Epithelial cell of proximal tubule (primary cell): Measurements from ENCODE around the gene ITSN1. TPM values are rescaled to one million over a fixed set of nuclear protein-coding genes. Genes with fewer than 3 reads are reported as not detected.

Source experiments
- DNase-seq: peaks from one replicate; pipeline ENCODE4 v3.0.0-alpha.2; 2011; ENCODE audit warnings: low read depth
- H3K4me3 ChIP-seq: 2 replicates; pipeline ENCODE4 v1.5.1; 2011; ENCODE audit warnings: low read depth, mild to moderate bottlenecking, low read length
- total RNA-seq: library from RNA; depleted of rRNA; stranded (reverse); fragments of >200 nt; gene quantifications from 2 replicates; pipeline ENCODE4 v1.2.3, GENCODE V29; 2015
- TF ChIP-seq, protein P1 (sequence below): conservative IDR thresholded peaks from 2 replicates; pipeline ENCODE4 v1.5.1; 2012; ENCODE audit warnings: low read depth, mild to moderate bottlenecking, low read length

The ITSN1 gene
- total RNA-seq, 1 donor from 2014 or later: 24.5 TPM

DNA sequence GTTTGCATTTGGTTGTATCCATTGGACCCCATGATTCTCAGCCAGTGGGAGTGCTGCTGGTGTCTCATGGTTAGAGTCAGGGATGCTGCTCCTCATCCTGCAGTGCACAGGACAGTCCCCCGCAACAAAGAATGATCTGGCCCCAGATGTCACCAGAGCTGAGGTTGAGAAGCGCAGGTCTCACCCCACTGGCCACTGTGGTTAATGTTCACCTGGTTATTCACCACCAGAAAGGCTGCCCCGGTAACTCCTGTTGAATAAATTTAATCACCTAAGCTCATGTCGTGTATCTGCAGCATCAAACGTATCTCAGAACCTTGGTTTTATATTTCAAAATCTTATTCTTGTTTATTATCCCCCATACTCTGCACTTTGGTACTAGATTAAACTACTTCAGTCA lies 197.5 kb downstream of the ITSN1 start:
- TF ChIP-seq, protein P1, sequence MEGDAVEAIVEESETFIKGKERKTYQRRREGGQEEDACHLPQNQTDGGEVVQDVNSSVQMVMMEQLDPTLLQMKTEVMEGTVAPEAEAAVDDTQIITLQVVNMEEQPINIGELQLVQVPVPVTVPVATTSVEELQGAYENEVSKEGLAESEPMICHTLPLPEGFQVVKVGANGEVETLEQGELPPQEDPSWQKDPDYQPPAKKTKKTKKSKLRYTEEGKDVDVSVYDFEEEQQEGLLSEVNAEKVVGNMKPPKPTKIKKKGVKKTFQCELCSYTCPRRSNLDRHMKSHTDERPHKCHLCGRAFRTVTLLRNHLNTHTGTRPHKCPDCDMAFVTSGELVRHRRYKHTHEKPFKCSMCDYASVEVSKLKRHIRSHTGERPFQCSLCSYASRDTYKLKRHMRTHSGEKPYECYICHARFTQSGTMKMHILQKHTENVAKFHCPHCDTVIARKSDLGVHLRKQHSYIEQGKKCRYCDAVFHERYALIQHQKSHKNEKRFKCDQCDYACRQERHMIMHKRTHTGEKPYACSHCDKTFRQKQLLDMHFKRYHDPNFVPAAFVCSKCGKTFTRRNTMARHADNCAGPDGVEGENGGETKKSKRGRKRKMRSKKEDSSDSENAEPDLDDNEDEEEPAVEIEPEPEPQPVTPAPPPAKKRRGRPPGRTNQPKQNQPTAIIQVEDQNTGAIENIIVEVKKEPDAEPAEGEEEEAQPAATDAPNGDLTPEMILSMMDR: no peak
- H3K4me3 ChIP-seq: no peak overlapping the region
- DNase-seq: no peak

DNA sequence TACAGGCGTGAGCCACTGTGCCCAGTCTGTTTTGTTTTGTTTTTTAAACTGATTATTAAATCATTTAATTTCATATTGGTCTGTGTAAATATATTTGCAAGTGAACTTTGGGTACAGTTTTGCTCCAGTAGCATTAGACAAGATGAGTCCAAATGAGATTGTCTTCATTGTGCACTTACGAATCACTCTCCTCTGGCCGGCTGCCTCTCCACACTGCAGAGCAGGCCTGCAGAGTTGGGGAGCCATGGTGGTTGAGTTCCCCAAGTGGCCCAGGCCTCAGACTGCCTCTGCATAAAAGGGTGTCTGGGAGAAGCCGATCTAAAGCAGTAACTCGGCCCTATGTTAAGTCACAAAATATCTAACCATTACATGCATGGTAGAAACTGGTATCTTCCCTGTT lies 198.5 kb downstream of the ITSN1 start:
- H3K4me3 ChIP-seq: no peak overlapping the region
- TF ChIP-seq, protein P1: no peak
- no peak for DNase-seq

DNA sequence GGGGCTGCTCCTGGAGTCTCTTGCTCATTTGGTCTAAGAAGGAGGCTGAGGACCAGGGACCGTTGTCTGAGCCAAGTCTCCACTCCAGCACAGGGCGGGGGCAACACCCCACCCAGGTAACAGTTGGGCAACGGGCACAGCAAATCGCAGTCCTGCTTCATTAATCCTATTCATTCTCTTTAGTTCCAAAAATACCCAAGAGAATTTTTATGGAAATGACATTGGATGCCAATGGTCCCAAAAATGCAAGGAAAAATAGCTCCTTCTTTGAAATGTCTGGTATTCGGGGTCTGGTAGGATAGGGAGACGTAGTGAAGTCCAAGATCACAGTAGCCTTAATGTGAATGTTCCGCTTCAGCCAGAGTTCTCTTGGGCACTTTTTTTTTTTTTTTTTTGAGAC lies 199.3 kb downstream of the ITSN1 start:
- TF ChIP-seq, protein P1: no peak
- no peak overlapping the region for H3K4me3 ChIP-seq
- no peak for DNase-seq

DNA sequence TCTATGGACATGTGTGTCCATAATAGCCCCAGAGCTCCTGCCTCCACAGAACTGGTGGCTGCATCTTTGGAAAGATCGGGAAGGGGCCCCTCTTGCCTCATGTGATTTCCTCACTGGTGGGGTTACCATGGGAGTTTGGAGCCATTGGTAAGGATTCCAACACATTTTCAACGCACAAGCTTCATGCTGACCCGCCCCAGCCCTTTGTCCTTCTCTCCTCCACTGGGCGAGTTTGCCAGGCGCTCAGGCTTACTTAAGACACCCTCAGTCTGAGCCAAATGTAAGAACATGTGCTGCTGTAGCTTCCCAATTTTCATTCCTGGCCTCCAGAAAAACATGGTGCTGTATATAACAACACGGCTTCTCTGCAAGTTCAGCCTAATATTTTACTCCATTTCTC lies 200.9 kb downstream of the ITSN1 start:
- TF ChIP-seq, protein P1: no peak
- no peak overlapping the region for H3K4me3 ChIP-seq
- DNase-seq: no peak

DNA sequence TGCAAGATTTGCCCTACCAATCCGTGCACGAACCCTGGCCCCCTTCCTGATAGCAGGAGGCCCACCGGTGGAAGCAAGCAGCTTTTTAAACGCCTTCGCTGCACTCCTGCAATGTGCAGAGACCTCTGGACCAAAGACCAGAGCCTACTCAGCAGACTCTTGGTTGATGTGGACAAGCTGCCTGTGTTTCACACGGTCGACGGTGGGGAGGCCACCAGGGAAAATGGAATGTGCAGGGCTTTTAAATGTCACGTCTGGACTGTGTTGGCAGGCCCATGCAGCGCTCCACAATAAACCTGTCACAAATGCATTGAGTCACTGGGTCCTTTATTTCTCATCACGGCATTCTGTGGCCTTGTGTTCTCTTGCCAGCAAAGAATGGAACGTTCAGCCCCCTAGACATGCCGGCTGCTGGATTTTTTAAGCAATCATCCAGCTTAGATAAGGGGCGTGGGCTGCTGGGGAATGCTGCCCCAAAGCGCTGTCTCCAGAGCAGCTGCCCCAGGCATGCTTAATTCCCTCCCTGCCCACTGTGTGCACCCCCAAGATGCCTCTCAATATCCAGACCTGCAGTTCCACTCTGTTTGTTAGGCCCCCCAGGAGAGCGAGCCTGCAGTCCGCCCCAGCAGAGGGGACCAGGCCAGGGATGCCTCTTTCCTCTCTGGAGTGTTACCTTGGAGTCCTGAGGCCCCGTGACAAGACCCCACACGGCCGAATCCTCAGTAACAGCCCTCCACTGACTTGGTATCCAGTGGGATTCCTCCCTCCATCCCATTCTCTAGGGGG lies 202.0 kb downstream of the ITSN1 start:
- no peak for DNase-seq
- H3K4me3 ChIP-seq: no peak overlapping the region
- TF ChIP-seq, protein P1: no peak

DNA sequence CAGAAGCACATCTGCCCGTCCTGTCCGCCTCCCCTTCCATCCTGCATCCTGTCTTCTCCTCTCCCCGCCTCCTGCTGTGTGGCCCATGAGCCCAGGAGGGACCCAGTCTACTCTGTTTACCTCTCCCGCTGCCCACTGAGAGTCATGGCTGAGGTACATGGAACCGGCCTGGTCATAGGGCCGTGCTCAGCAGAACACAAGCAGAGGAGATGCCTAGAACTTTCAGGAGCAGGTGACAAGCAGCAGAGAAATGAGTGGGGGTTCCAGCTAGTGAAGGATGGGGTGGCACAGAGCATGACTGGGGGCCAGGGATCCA lies 202.5 kb downstream of the ITSN1 start:
- no peak overlapping the region for H3K4me3 ChIP-seq
- DNase-seq: no peak

More for the DNA sequence above, 202.5 kb downstream of the ITSN1 start:
- TF ChIP-seq, protein P1: no peak
